ENCODE data around the gene SMIM29. TPM values are rescaled to one million over a fixed set of nuclear protein-coding genes. Genes with fewer than 3 reads are reported as not detected.

The SMIM29 gene
- total RNA-seq, 1 experiment from 2014 or later = 5.4 TPM

GRCh38 chr6:34274129-34274528 is 25.3 kb upstream of the SMIM29 start:
- Histone ChIP-seq H3K27ac (ENCODE audit: insufficient read length, low read depth, low read length) (no peak overlapping the region), H3K18ac (ENCODE audit: insufficient read length, low read depth, low read length) (no peak overlapping the region), H2BK15ac (ENCODE audit: low read depth, low read length) (no peak overlapping the region), H3K56ac (ENCODE audit: insufficient read length, low read depth, low read length) (no peak overlapping the region), H4K5ac (ENCODE audit: insufficient read length, low read depth, low read length) (no peak overlapping the region), H3K79me1 (ENCODE audit: insufficient read depth, low read depth, low read length, poor library complexity, severe bottlenecking) (no peaks in the 10 kb centered on the region), H3K4me1 (ENCODE audit: insufficient read depth, low read length) (no peaks in the 10 kb centered on the region), H2AK5ac (ENCODE audit: insufficient read length, low read length) (no peak overlapping the region), H2BK120ac (ENCODE audit: low read depth, low read length, poor library complexity, severe bottlenecking) (no peak overlapping the region), H3K27me3 (ENCODE audit: insufficient read depth, low read length) (no peaks in the 10 kb centered on the region), H4K91ac (ENCODE audit: insufficient read length, low read depth, low read length) (no peak overlapping the region), H3T11ph (ENCODE audit: low read length) (no peak overlapping the region), H2BK20ac (ENCODE audit: low read depth, low read length, poor library complexity, severe bottlenecking) (no peak overlapping the region), H3K9me3 (ENCODE audit: control insufficient read depth, low read depth, low read length) (no peaks in the 10 kb centered on the region), H3K23me2 (ENCODE audit: insufficient read length, low read depth, low read length, poor library complexity, severe bottlenecking) (no peaks in the 10 kb centered on the region), H4K20me1 (ENCODE audit: control insufficient read depth, insufficient read depth, insufficient read length) (no peaks in the 10 kb centered on the region), H2BK12ac (ENCODE audit: insufficient read length, low read depth, low read length) (no peak overlapping the region), H3K79me2 (ENCODE audit: insufficient read depth, low read length) (no peaks in the 10 kb centered on the region), H2BK5ac (ENCODE audit: insufficient read length, low read length) (no peak overlapping the region), H3K14ac (ENCODE audit: insufficient read depth, low read length) (no peak overlapping the region), H3K4me2 (ENCODE audit: insufficient read depth, insufficient read length, low read length) (no peak overlapping the region), H4K8ac (replicated peaks; ENCODE audit: insufficient read length, low read depth, low read length) (no peak overlapping the region), H3K4ac (ENCODE audit: low read depth, low read length) (no peak overlapping the region), H3K9ac (ENCODE audit: extremely low read depth, insufficient read length, low read length) (no peak overlapping the region), H2AFZ (ENCODE audit: low read length) (no peak overlapping the region), H3K23ac (ENCODE audit: insufficient read length, low read depth, low read length) (no peak overlapping the region)
- peaks cover 5 to 7% of the 10 kb centered on the region in 2 experiments for H3K4me1 Mint-ChIP-seq
- peaks cover 0 to under 1% (median 0%) of the 10 kb centered on the region in 3 experiments; a peak in 1 of 7 replicates for H3K36me3 Mint-ChIP-seq (ENCODE audit: insufficient read depth in 1 of 3, low read depth in 3 of 3)
- WGBS (ENCODE audit: extremely low coverage, insufficient read length, low lambda C conversion rate) = no CpG with 5 or more reads among the region's 1 CpG
- no peaks in the 10 kb centered on the region for H3K27me3 Mint-ChIP-seq (ENCODE audit: low read depth)
- H3K4me3 Mint-ChIP-seq = no peak overlapping the region
- TF ChIP-seq CTCF (conservative IDR thresholded peaks at IDR 0.05) = no peak
- DNase-seq = no peak
- H3K27ac Mint-ChIP-seq = no peak overlapping the region
- H3K9me3 Mint-ChIP-seq = no peaks in the 10 kb centered on the region; a peak in 1 of 5 replicates
